GM18951 (cell line): ENCODE data around the gene IL17REL.

Source experiments
- POLR2A ChIP-seq: IDR thresholded peaks from 4 replicates; pipeline ENCODE4 v1.6.1; 2011; ENCODE audit warnings: mild to moderate bottlenecking; ENCODE audit not compliant: insufficient read length, insufficient read depth; ENCODE audit errors: extremely low read depth
- in situ Hi-C: fragments of 300-500 bp; cut with MboI; formaldehyde crosslinking; loops from one replicate; pipeline ENCODE4 v1.12.0; 2022; ENCODE audit warnings: low sequenced_read_pairs, mixed read lengths, inconsistent platforms; ENCODE audit not compliant: unreplicated experiment

The IL17REL gene

DNA sequence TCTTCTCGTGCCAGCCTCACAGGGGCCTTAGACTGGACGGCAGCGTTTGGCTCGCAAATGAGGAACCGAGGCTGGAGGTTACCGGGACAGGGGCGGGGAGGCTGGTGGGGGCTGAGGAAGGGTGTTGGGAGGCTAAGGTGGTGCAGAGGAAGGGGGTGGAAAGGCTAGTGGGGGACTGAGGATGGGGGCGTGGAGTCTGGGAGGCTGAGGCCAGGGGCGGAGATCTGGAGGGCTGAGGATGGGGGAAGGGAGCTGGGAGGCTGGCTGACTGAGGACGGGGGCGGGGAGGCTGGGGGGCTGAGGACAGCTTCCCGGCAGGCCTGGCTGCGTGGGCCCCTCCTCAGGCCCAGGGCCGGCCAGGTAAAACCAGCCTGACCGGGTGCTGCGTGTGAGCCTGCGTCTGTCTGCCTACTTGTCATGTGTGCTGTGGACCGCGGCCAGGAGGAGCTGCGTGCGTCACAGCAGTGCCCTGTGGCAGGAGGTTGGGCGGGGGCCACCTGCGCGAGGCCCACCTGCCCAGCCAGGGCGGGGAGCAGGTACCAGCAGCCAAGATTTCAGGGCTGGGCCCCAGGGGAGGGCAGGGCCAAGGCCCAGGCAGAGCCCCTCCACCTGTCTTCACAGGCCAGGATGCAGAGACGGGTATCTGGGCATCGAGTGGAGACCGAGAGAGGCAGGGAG lies 61.4 kb downstream of the IL17REL start:
- no peak for TF ChIP-seq POLR2A
- in situ Hi-C loops: no loop called here

DNA sequence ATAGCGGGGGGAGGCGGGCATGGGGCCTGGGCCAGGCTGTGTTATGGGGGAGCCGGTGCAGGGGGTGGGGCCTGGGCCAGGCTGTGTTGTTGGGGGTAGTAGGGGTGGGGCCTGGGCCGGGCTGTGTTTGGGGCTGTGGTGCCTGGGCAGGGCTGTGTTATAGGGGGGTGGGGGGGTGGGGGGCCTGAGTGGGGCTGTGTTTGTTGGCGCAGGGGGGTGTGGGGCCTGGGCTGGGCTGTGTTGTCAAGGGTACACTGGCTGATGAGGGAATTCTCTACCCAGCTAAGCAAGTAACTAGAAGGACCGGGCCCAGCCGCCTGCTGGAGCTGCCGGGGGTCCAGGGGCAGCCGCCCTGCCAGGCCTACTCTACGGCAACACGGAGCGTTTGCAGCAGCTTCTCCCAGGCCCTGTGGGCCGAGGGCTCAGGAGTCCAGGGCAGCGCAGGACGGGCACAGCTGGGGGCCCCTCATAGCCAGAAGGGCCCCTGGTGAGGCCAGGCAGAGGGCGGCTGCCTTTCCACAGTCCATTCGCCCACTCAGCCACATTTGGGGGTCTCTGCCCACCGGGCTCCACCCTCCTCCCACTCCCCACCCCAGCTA lies 62.1 kb downstream of the IL17REL start:
- TF ChIP-seq POLR2A: no peak
- in situ Hi-C loops: no loop called here

DNA sequence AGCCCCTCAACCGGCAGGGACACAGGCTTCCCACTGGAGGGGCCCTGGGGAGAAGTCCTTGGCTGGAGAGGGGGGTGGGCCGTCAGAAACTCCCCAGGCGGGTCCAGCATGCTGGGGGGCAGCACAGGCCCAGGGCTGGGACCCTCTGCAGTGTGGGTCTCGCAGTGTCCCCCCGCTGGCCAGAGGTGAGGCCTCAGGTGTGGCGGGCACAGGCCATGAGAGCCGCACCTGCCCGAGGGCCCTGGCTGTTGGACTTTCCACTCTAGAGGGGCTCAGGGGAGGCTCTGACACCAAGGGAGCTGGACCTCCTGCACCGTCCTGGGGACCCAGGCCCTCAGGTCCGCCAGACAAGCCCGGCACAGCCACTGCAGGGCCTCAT lies 62.7 kb downstream of the IL17REL start:
- in situ Hi-C loops: loop anchor here (25.0 kb wide), 1 partner anchor 262 kb away; the partner anchor contains the start of gene SELENOO
- no peak for TF ChIP-seq POLR2A

DNA sequence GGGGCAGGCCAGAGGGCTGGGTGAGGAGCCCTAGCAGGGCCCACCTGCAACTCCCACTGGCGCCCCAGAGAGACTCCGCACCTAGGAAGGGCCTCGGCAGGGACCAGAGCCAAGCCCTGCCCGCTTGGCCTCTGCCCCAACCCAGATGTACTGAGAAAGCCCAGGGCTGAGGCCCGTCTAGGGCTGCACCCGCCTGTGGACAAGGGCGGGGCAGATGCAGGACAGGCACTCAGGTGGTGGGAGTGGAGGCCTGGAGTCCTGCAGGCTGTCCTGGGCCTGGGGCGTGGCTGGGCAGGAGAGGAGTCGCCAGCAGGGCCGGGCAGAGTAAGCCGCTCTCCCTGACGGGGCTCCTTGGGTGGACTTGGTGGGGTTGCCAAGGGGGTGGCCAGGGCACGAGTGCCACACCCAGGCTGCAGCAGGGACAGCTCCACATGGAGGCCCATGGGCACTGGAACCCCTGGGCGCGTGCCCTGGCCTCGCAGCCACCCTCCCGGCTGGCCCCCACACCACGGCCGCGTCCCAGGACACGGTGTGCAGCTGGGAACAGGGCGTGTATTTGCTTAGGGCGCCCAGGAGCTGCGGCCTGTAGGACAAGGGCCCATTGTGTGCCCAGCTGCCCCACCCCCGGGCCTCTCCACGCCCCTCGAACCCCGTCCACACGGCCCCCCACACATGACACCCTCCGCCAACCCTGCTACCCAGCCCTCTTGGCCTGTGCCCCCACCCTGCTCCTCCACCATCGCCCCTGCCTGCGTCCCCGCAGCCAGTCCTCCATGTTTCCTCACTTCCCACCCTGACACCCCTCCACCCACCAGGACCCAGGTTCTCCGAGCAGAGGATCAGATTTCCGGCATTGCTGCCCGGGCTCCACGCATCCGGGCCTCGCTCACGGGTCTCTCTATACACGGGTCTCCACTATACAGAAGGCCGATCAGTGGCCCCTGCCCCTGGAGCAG lies 63.3 kb downstream of the IL17REL start:
- in situ Hi-C loops: loop anchor here (25.0 kb wide), 1 partner anchor 263 kb away; the partner anchor contains the start of gene SELENOO

DNA sequence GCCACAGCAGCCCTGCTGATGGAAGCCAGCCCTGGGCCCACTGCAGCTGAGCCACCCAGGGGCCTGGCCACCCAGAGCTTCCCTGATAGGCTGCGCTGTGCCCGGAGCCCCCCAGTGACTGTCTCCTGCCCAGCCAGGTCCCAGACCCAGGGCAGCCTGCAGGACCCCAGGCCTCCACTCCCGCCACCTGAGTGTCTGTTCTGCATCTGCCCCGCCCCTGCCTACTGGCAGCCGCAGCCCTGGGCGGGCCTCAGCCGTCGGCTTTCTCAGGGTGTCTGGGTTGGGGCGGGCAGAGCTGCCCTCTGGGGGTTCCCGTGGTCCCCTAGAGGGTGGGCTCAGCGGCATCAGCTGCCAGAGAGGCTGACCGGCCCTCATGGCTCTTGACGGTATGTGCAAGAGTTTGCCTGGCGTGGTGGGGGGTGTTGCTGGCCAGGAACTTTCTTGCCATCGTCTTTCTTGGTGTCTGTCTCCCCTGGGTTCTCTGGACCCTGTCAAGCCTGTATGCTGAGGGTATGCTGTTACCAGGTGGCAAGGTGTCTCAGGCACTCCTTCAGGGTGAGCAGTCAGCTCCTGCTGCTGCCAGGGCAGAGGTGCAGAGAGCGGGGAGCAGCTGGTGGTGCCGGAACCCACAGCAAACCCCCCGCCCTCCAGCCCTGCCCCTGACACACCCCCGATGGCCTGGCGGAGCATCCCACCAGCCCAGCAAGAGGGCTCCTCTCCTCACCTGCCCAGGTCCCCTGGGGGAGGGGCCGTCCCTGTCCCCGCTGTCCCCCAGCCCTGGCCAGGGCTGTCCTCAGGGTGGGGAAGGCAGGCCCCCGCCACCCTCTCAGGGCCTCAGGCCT lies 64.2 kb downstream of the IL17REL start:
- in situ Hi-C loops: loop anchor here (25.0 kb wide), 1 partner anchor 264 kb away; the partner anchor contains the start of gene SELENOO
- no peak for TF ChIP-seq POLR2A

More for the DNA sequence above, 63.3 kb downstream of the IL17REL start:
- no peak for TF ChIP-seq POLR2A

DNA sequence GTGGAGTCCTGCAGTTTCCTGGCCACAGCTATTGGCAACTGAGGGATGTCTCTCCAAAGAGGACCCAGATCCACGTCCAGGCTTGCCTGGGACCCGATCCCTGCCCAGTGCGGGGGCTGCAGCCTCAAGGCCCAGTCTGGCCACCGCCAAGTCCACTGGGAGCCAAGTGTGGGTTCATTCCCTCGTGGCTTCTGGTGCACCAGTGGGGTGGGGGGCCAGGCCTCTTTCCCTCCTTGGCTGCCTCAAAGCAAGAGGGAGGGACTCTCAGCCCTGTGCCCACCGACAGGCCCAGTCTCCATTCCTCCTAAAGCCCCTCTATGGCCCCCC lies 65.3 kb downstream of the IL17REL start:
- TF ChIP-seq POLR2A: no peak
- in situ Hi-C loops: loop anchor here (25.0 kb wide), 1 partner anchor 265 kb away; the partner anchor contains the start of gene SELENOO

GRCh38 chr22:49946612-49947295 lies 65.8 kb downstream of the IL17REL start:
- no peak for TF ChIP-seq POLR2A
- in situ Hi-C loops: loop anchor here (25.0 kb wide), 1 partner anchor 266 kb away; the partner anchor contains the start of gene SELENOO

DNA sequence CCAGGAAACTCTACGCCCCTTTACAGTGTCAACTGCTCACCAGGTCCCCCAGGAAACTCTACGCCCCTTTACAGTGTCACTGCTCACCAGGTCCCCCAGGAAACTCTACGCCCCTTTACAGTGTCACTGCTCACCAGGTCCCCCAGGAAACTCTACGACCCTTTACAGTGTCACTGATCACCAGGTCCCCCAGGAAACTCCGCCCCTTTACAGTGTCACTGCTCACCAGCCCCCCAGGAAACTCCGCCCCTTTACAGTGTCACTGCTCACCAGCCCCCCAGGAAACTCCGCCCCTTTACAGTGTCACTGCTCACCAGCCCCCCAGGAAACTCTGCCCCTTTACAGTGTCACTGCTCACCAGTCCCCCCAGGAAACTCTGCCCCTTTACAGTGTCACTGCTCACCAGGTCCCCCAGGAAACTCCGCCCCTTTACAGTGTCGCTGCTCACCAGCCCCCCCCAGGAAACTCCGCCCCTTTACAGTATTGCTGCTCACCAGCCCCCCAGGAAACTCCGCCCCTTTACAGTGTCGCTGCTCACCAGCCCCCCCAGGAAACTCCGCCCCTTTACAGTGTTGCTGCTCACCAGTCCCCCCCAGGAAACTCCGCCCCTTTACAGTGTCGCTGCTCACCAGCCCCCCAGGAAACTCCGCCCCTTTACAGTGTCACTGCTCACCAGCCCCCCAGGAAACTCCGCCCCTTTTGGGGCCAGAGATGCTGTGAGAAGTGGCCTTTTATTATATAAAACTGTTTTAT lies 67.3 kb downstream of the IL17REL start:
- in situ Hi-C loops: loop anchor here (25.0 kb wide), 1 partner anchor 267 kb away; the partner anchor contains the start of gene SELENOO
